CD14-positive monocyte (primary cell): ENCODE data around the gene LAMA3. TPM values are rescaled to one million over a fixed set of nuclear protein-coding genes. Genes with fewer than 3 reads are reported as not detected.

Source experiments
- DNase-seq, 3 donors: peaks; one replicate each; pipeline ENCODE4 v3.0.0-alpha.2; 2011 to 2022
- H2AFZ ChIP-seq: 2 replicates; pipeline ENCODE4 v1.6.0; 2012; ENCODE audit warnings: mild to moderate bottlenecking, low read depth, low read length, inconsistent platforms; ENCODE audit not compliant: insufficient read depth, poor library complexity, severe bottlenecking
- H3K27ac ChIP-seq, 2 donors: 1 replicate in 1 of 2; 2 replicates in 1 of 2; pipeline ENCODE4 v1.5.1; 2012 to 2013; ENCODE audit warnings: low read length in 2 of 2, control low read depth in 1 of 2, inconsistent platforms in 1 of 2, low read depth in 1 of 2, mild to moderate bottlenecking in 1 of 2
- H3K27me3 ChIP-seq, 2 donors: one replicate each; pipeline versions ENCODE4 v1.6.0 to v1.6.1; 2011 to 2013; ENCODE audit warnings: low read length in 2 of 2; ENCODE audit not compliant: control insufficient read depth in 2 of 2, insufficient read depth in 2 of 2
- H3K36me3 ChIP-seq, 2 donors: replicated peaks in 1 of 2; 1 replicate in 1 of 2; 2 replicates in 1 of 2; pipeline versions ENCODE4 v1.5.1 to v1.6.1; 2012 to 2013; ENCODE audit warnings: low read length in 2 of 2, control low read depth in 1 of 2, inconsistent platforms in 1 of 2, mild to moderate bottlenecking in 1 of 2; ENCODE audit not compliant: insufficient read depth in 2 of 2, control insufficient read depth in 1 of 2
- H3K4me1 ChIP-seq, 2 donors: 1 replicate in 1 of 2; 2 replicates in 1 of 2; pipeline versions ENCODE4 v1.5.1 to v1.6.1; 2012 to 2013; ENCODE audit warnings: low read length in 2 of 2, control low read depth in 1 of 2, inconsistent platforms in 1 of 2, mild to moderate bottlenecking in 1 of 2, moderate library complexity in 1 of 2; ENCODE audit not compliant: insufficient read depth in 2 of 2, control insufficient read depth in 1 of 2
- H3K4me2 ChIP-seq: replicated peaks from 2 replicates; pipeline ENCODE3; 2012; ENCODE audit warnings: low read length, moderate library complexity, mild to moderate bottlenecking; ENCODE audit not compliant: poor library complexity, severe bottlenecking; ENCODE audit errors: extremely low read depth
- H3K4me3 ChIP-seq, 3 experiments: fragments of 200-600 bp in 1 of 3; sonication (generic) in 1 of 3; replicated peaks in 1 of 3; 1 replicate in 2 of 3; 2 replicates in 1 of 3; pipeline ENCODE4 v1.5.1; 2011 to 2013; ENCODE audit warnings: low read length in 3 of 3, mild to moderate bottlenecking in 3 of 3, control low read depth in 2 of 3, low read depth in 2 of 3, inconsistent platforms in 1 of 3, moderate library complexity in 1 of 3
- H3K79me2 ChIP-seq: 2 replicates; pipeline ENCODE4 v1.6.0; 2012; ENCODE audit warnings: mild to moderate bottlenecking, control low read depth, inconsistent platforms, low read length, moderate library complexity; ENCODE audit not compliant: insufficient read depth
- H3K9ac ChIP-seq: 2 replicates; pipeline ENCODE4 v1.6.0; 2017; ENCODE audit warnings: low read length, mild to moderate bottlenecking; ENCODE audit not compliant: insufficient read depth, poor library complexity, severe bottlenecking
- H3K9me3 ChIP-seq, 2 donors: replicated peaks in 1 of 2; 1 replicate in 1 of 2; 2 replicates in 1 of 2; pipeline versions ENCODE4 v1.5.1 to v1.6.1; 2012 to 2013; ENCODE audit warnings: low read length in 2 of 2, control low read depth in 1 of 2; ENCODE audit not compliant: control insufficient read depth in 1 of 2, insufficient read depth in 1 of 2
- H4K20me1 ChIP-seq: 2 replicates; pipeline ENCODE4 v1.6.0; 2012; ENCODE audit warnings: mild to moderate bottlenecking, low read length, control low read depth, moderate library complexity; ENCODE audit not compliant: insufficient read depth
- H3K27ac Mint-ChIP-seq, 7 donors: one replicate each; pipeline ENCODE4 v1.8.0; 2020; ENCODE audit warnings: mild to moderate bottlenecking in 7 of 7, mixed read lengths in 7 of 7, moderate library complexity in 6 of 7, inconsistent platforms in 2 of 7
- H3K27me3 Mint-ChIP-seq, 3 donors: one replicate each; pipeline ENCODE4 v1.8.0; 2021 to 2022; ENCODE audit warnings: low read depth in 3 of 3, mild to moderate bottlenecking in 3 of 3, mixed read lengths in 3 of 3, moderate library complexity in 3 of 3, inconsistent platforms in 1 of 3
- H3K36me3 Mint-ChIP-seq, 2 donors: one replicate each; pipeline ENCODE4 v1.8.0; 2020; ENCODE audit warnings: mixed read lengths in 2 of 2, inconsistent platforms in 1 of 2, mild to moderate bottlenecking in 1 of 2
- H3K4me1 Mint-ChIP-seq: one replicate; pipeline ENCODE4 v1.8.0; 2020; ENCODE audit warnings: mild to moderate bottlenecking, mixed read lengths
- H3K4me3 Mint-ChIP-seq, 2 donors: one replicate each; pipeline ENCODE4 v1.8.0; 2020; ENCODE audit warnings: mild to moderate bottlenecking in 2 of 2, mixed read lengths in 2 of 2, moderate library complexity in 1 of 2
- H3K9me3 Mint-ChIP-seq, 7 donors: one replicate each; pipeline ENCODE4 v1.8.0; 2020 to 2022; ENCODE audit warnings: mixed read lengths in 7 of 7, mild to moderate bottlenecking in 6 of 7, moderate library complexity in 6 of 7, inconsistent platforms in 2 of 7
- WGBS: methylation state at CpG from one replicate; pipeline ENCODE4 v1.1.5; 2013; ENCODE audit warnings: missing lambda C conversion rate; ENCODE audit not compliant: insufficient coverage; 5-methylcytosine and 5-hydroxymethylcytosine counted together
- intact Hi-C, 2 donors: fragments of 100-400 bp; cut with micrococcal nuclease; formaldehyde crosslinking; loops; one replicate each; pipeline versions ENCODE4 v1.15.0 to v1.15.1; 2023
- polyA plus RNA-seq, 3 donors: library from polyadenylated mRNA; depleted of rRNA in 1 of 3; unstranded in 2 of 3; stranded (reverse) in 1 of 3; fragments of 300-500 nt in 2 of 3; fragments of >200 nt in 1 of 3; fragmentation: Illumina TruSeq in 2 of 3; gene quantifications; 1 replicate in 2 of 3; 2 replicates in 1 of 3; pipeline ENCODE4 v1.2.3, GENCODE V29; 2012 to 2021
- TF ChIP-seq, protein P1 (sequence below): fragments of 200-600 bp; IDR thresholded peaks from one replicate; pipeline ENCODE4 v1.8.0; 2022; ENCODE audit warnings: antibody characterized with exemption, mild to moderate bottlenecking

Gene LAMA3
- polyA plus RNA-seq, 3 donors = not detected

GRCh38 chr18:23861326-23861725 is 172.1 kb downstream of the LAMA3 start:
- no peaks in the 10 kb centered on the region for H3K27me3 ChIP-seq
- Mint-ChIP-seq H3K27ac (peak overlapping the region in 3 of 7 donors; percentile 3 to 70 (median 46)), H3K9me3 (peaks cover 0 to 4% (median 0%) of the 10 kb centered on the region in 7 donors), H3K27me3 (peaks cover 0 to 3% (median 0%) of the 10 kb centered on the region in 3 donors), H3K4me3 (no peak overlapping the region), H3K4me1 (peaks cover 49% of the 10 kb centered on the region), H3K36me3 (no peaks in the 10 kb centered on the region)
- intact Hi-C loops = no loop called here
- H2AFZ ChIP-seq = peak overlapping the region; percentile 55
- peak overlapping the region in 1 of 2 donors; percentile 67 for H3K27ac ChIP-seq
- H3K9me3 ChIP-seq = no peaks in the 10 kb centered on the region
- no peak overlapping the region for H3K4me2 ChIP-seq
- no peak overlapping the region for H3K4me3 ChIP-seq
- H3K9ac ChIP-seq = no peak overlapping the region
- no peaks in the 10 kb centered on the region for H4K20me1 ChIP-seq
- WGBS = 91% methylated on average over 4 of the region's 6 CpGs
- no peaks in the 10 kb centered on the region for H3K36me3 ChIP-seq
- no peaks in the 10 kb centered on the region for H3K79me2 ChIP-seq
- no peak for DNase-seq
- TF ChIP-seq, protein P1, sequence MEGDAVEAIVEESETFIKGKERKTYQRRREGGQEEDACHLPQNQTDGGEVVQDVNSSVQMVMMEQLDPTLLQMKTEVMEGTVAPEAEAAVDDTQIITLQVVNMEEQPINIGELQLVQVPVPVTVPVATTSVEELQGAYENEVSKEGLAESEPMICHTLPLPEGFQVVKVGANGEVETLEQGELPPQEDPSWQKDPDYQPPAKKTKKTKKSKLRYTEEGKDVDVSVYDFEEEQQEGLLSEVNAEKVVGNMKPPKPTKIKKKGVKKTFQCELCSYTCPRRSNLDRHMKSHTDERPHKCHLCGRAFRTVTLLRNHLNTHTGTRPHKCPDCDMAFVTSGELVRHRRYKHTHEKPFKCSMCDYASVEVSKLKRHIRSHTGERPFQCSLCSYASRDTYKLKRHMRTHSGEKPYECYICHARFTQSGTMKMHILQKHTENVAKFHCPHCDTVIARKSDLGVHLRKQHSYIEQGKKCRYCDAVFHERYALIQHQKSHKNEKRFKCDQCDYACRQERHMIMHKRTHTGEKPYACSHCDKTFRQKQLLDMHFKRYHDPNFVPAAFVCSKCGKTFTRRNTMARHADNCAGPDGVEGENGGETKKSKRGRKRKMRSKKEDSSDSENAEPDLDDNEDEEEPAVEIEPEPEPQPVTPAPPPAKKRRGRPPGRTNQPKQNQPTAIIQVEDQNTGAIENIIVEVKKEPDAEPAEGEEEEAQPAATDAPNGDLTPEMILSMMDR = no peak
- peaks cover 20 to 34% of the 10 kb centered on the region in 2 donors for H3K4me1 ChIP-seq

GRCh38 chr18:23861805-23862470 is 172.7 kb downstream of the LAMA3 start:
- 22% methylated on average over 4 of the region's 6 CpGs for WGBS
- peak overlapping the region; percentile 55 for H2AFZ ChIP-seq
- TF ChIP-seq, protein P1 = no peak
- no peaks in the 10 kb centered on the region for H4K20me1 ChIP-seq
- no peak overlapping the region for H3K4me2 ChIP-seq
- Mint-ChIP-seq H3K36me3 (no peaks in the 10 kb centered on the region), H3K4me1 (peaks cover 49% of the 10 kb centered on the region), H3K9me3 (peaks cover 0 to 4% (median 0%) of the 10 kb centered on the region in 7 donors), H3K27ac (peak overlapping the region; percentile 22 to 84 (median 70)), H3K27me3 (peaks cover 0 to 3% (median 0%) of the 10 kb centered on the region in 3 donors), H3K4me3 (no peak overlapping the region)
- intact Hi-C loops = no loop called here
- H3K4me1 ChIP-seq = peaks cover 20 to 34% of the 10 kb centered on the region in 2 donors
- H3K9ac ChIP-seq = no peak overlapping the region
- H3K36me3 ChIP-seq = no peaks in the 10 kb centered on the region
- peak overlapping the region in 1 of 2 donors; percentile 67 for H3K27ac ChIP-seq
- H3K27me3 ChIP-seq = no peaks in the 10 kb centered on the region
- H3K4me3 ChIP-seq = no peak overlapping the region
- no peaks in the 10 kb centered on the region for H3K79me2 ChIP-seq
- no peaks in the 10 kb centered on the region for H3K9me3 ChIP-seq
- DNase-seq = peak in 2 of 3 donors; percentile 8 to 18
